HepG2 (cell line): ENCODE measurements around the gene LARP4. TPM values are rescaled to one million over a fixed set of nuclear protein-coding genes. Genes with fewer than 3 reads are reported as not detected.

Experiments
- ATAC-seq: fragments of 200-7000 bp; cut with Tn5 transposase; 3 replicates; pipeline ENCODE4 v1.9.1; 2020; ENCODE audit warnings: mild to moderate bottlenecking, moderate library complexity
- BruUV-seq: library from RNA; stranded (reverse); fragments of 400-500 nt; replicated peaks from 2 replicates; lab custom pipeline; 2021; lab: Mats Ljungman, UMichigan
- CTCF ChIA-PET: fragments of 300-600 bp; formaldehyde crosslinking; extraction: SDS; loops from one replicate; lab custom pipeline; 2021; ENCODE audit warnings: low total read pairs, inconsistent platforms, low intra/inter-chr PET ratio; lab: Yijun Ruan, JAX
- POLR2A ChIA-PET: fragments of 350-600 bp; sonication (Branson Sonifier 250); formaldehyde crosslinking; loops from one replicate; lab custom pipeline; 2020; ENCODE audit warnings: antibody characterized with exemption, inconsistent platforms; lab: Yijun Ruan, JAX
- DNase-seq: peaks from one replicate; pipeline ENCODE4 v3.0.0-alpha.2; 2015; ENCODE audit warnings: low spot score
- FAIRE-seq: peaks from 3 replicates; lab custom pipeline; 2011; peaks lifted over from hg19 to GRCh38; lab: Jason Lieb, UNC
- H2AFZ ChIP-seq: one replicate; pipeline ENCODE4 v1.6.1; 2011; ENCODE audit warnings: low read length, inconsistent platforms
- H3K27ac ChIP-seq: fragments of 300-600 bp; 3 replicates; pipeline ENCODE4 v1.8.0; 2011; ENCODE audit warnings: mixed run types, mild to moderate bottlenecking, mixed read lengths, low read length, inconsistent platforms; ENCODE audit not compliant: insufficient read depth; ENCODE audit errors: extremely low read length
- H3K27me3 ChIP-seq, 2 experiments: fragments of 200-600 bp in 1 of 2; 2 replicates in 1 of 2; 3 replicates in 1 of 2; pipeline versions ENCODE4 v1.6.0 to v1.8.0; 2011; ENCODE audit warnings: low read length in 2 of 2, mild to moderate bottlenecking in 2 of 2, moderate library complexity in 2 of 2, inconsistent platforms in 1 of 2; ENCODE audit not compliant: insufficient read depth in 2 of 2, control insufficient read depth in 1 of 2
- H3K36me3 ChIP-seq, 2 experiments: fragments of 200-600 bp in 1 of 2; replicated peaks in 1 of 2; 2 replicates in 1 of 2; 3 replicates in 1 of 2; pipeline versions ENCODE4 v1.5.1 to v1.8.0; 2011; ENCODE audit warnings: low read length in 2 of 2, inconsistent platforms in 1 of 2; ENCODE audit not compliant: insufficient read depth in 2 of 2, control insufficient read depth in 1 of 2
- H3K4me1 ChIP-seq: 2 replicates; pipeline ENCODE4 v1.5.1; 2012; ENCODE audit warnings: low read length, inconsistent platforms; ENCODE audit not compliant: insufficient read depth
- H3K4me2 ChIP-seq: 2 replicates; pipeline ENCODE4 v1.6.0; 2011; ENCODE audit warnings: low read depth, low read length, inconsistent platforms
- H3K4me3 ChIP-seq, 3 experiments: fragments of 200-600 bp in 1 of 3; sonication (generic), shearing (Covaris generic) in 1 of 3; replicated peaks in 1 of 3; 2 replicates each; pipeline ENCODE4 v1.5.1; 2011 to 2016; ENCODE audit warnings: low read length in 3 of 3, inconsistent platforms in 2 of 3, low read depth in 2 of 3, mild to moderate bottlenecking in 2 of 3, control low read depth in 1 of 3, mixed read lengths in 1 of 3; ENCODE audit not compliant: insufficient read depth in 1 of 3
- H3K79me2 ChIP-seq: one replicate; pipeline ENCODE4 v1.6.1; 2011; ENCODE audit warnings: low read length, inconsistent platforms; ENCODE audit not compliant: insufficient read depth
- H3K9ac ChIP-seq: 2 replicates; pipeline ENCODE4 v1.6.0; 2011; ENCODE audit warnings: mild to moderate bottlenecking, low read depth, low read length, inconsistent platforms; ENCODE audit not compliant: insufficient read depth
- H3K9me3 ChIP-seq: 2 replicates; pipeline ENCODE4 v1.5.1; 2012; ENCODE audit warnings: mild to moderate bottlenecking, low read length
- H4K20me1 ChIP-seq: 2 replicates; pipeline ENCODE4 v1.6.0; 2011; ENCODE audit warnings: inconsistent platforms, mild to moderate bottlenecking, low read length, moderate library complexity; ENCODE audit not compliant: insufficient read depth
- CHD4 ChIP-seq: fragments of 200-600 bp; sonication (generic); IDR thresholded peaks from 2 replicates; pipeline ENCODE4 v1.7.0; 2017; ENCODE audit warnings: mild to moderate bottlenecking, low read length, borderline replicate concordance
- FOXA3 ChIP-seq: IDR thresholded peaks from 2 replicates; pipeline ENCODE4 v1.6.1; 2016; ENCODE audit warnings: missing genetic modification reagents, missing compliant biosample characterization
- GLI4 ChIP-seq: sonication (generic); formaldehyde crosslinking; IDR thresholded peaks from 2 replicates; pipeline ENCODE4 v1.5.1; 2020; ENCODE audit warnings: missing genetic modification reagents, mild to moderate bottlenecking, moderate library complexity, borderline replicate concordance
- NBN ChIP-seq: fragments of 450-650 bp; conservative IDR thresholded peaks from 2 replicates; pipeline ENCODE4 v1.6.1; 2017
- PPARG ChIP-seq: conservative IDR thresholded peaks from 2 replicates; pipeline ENCODE4 v1.6.1; 2016; ENCODE audit warnings: missing biosample characterization, missing genetic modification reagents
- ZNF124 ChIP-seq: sonication (generic); formaldehyde crosslinking; IDR thresholded peaks from 2 replicates; pipeline ENCODE4 v1.4.0; 2020; ENCODE audit warnings: missing genetic modification reagents
- ZNF367 ChIP-seq: sonication (generic); formaldehyde crosslinking; IDR thresholded peaks from 2 replicates; pipeline ENCODE4 v1.4.0; 2020; ENCODE audit warnings: missing genetic modification reagents, borderline replicate concordance
- ZNF629 ChIP-seq: sonication (generic); formaldehyde crosslinking; conservative IDR thresholded peaks from 2 replicates; pipeline ENCODE4 v1.5.0; 2020; ENCODE audit warnings: missing genetic modification reagents
- ZNF720 ChIP-seq: sonication (generic); formaldehyde crosslinking; IDR thresholded peaks from 2 replicates; pipeline ENCODE4 v1.4.0; 2020; ENCODE audit warnings: missing genetic modification reagents
- WGBS: methylation state at CpG from one replicate; pipeline ENCODE4 v1.1.6; 2017; ENCODE audit warnings: low lambda C conversion rate; 5-methylcytosine and 5-hydroxymethylcytosine counted together
- in situ Hi-C: cut with HindIII; loops from 2 replicates; pipeline ENCODE4 v1.10.0; 2017; ENCODE audit warnings: low pct_unique_long_range_greater_than_20kb; ENCODE audit not compliant: extremely low pct_ligation_motif_present
- intact Hi-C: fragments of 100-400 bp; cut with micrococcal nuclease; formaldehyde crosslinking; loops from one replicate; pipeline ENCODE4 v1.10.0; 2022; ENCODE audit not compliant: unreplicated experiment
- polyA plus RNA-seq, 8 experiments: library from polyadenylated mRNA; depleted of rRNA in 3 of 8; stranded (reverse) in 7 of 8; unstranded in 1 of 8; fragments of >200 nt; fragmentation: Illumina TruSeq in 4 of 8; extraction: Trizol in 4 of 8; gene quantifications; 2 replicates each; pipeline versions ENCODE4 v1.2.1 to v1.2.3, GENCODE V29; 2011 to 2016; ENCODE audit warnings: low read depth in 4 of 8, missing spikeins in 1 of 8, mixed read lengths in 1 of 8; ENCODE audit not compliant: insufficient read depth in 1 of 8
- total RNA-seq, 5 experiments: library from RNA; depleted of rRNA; stranded (reverse); fragments of >200 nt; fragmentation: Illumina TruSeq; extraction: Trizol; gene quantifications; 2 replicates each; pipeline ENCODE4 v1.2.3, GENCODE V29; 2016; ENCODE audit warnings: low read depth in 1 of 5

The LARP4 gene
- total and polyA plus RNA-seq, 2 of the 13 experiments (the other 11 are each of a cell fraction or from before 2014, with no cell fraction given) = 16.4 to 42.7 TPM

- FAIRE-seq (no peak), ATAC-seq (no peak)
- TF ChIP-seq FOXA3 = no peak
- TF ChIP-seq ZNF720 (CRISPR knock-in tag) = no peak
- TF ChIP-seq ZNF629 (CRISPR knock-in tag) = no peak
- no peak for TF ChIP-seq ZNF124 (CRISPR knock-in tag)
- no peak for TF ChIP-seq NBN
- TF ChIP-seq CHD4 = no peak
- TF ChIP-seq, all 625 proteins: peak for 0
- H3K4me1 ChIP-seq = peaks cover 26% of the 10 kb centered on the region
- WGBS = 89% methylated on average over 4 of the region's 4 CpGs
- no TSS peak for BruUV-seq
- no peaks in the 10 kb centered on the region for H3K36me3 ChIP-seq
- CTCF ChIA-PET = no interaction called here
- H3K9ac ChIP-seq = no peak overlapping the region
- POLR2A ChIA-PET = no interaction called here
- intact Hi-C loops (loop anchor here (1.0 kb wide), 1 partner anchor 24 kb away; no protein-coding TSS in a partner anchor), in situ Hi-C loops (no loop called here)
- no peak overlapping the region for H2AFZ ChIP-seq
- no peaks in the 10 kb centered on the region for H3K79me2 ChIP-seq
- no peaks in the 10 kb centered on the region for H4K20me1 ChIP-seq
- no peak overlapping the region for H3K4me3 ChIP-seq
- no peak overlapping the region for H3K4me2 ChIP-seq
- H3K9me3 ChIP-seq = no peaks in the 10 kb centered on the region
- DNase-seq = no peak
- H3K27ac ChIP-seq = no peak overlapping the region
- H3K27me3 ChIP-seq = no peaks in the 10 kb centered on the region
Measured at GRCh38 chr12:50355365-50355764, 45.3 kb upstream of the LARP4 start.

GRCh38 chr12:50362671-50363070, 38.0 kb upstream of the LARP4 start:
- WGBS = 82% methylated on average over 4 of the region's 4 CpGs
- POLR2A ChIA-PET = no interaction called here
- ATAC-seq = no peak

More at GRCh38 chr12:50362671-50363070, 38.0 kb upstream of the LARP4 start:
- Histone ChIP-seq H2AFZ (no peak overlapping the region), H3K4me2 (no peak overlapping the region), H3K79me2 (no peaks in the 10 kb centered on the region), H3K9me3 (no peaks in the 10 kb centered on the region), H3K4me1 (no peaks in the 10 kb centered on the region), H3K4me3 (no peak overlapping the region), H3K9ac (no peak overlapping the region), H3K27me3 (no peaks in the 10 kb centered on the region), H4K20me1 (no peaks in the 10 kb centered on the region), H3K36me3 (no peaks in the 10 kb centered on the region), H3K27ac (no peak overlapping the region)
- TF ChIP-seq ZNF367 (CRISPR knock-in tag) (no peak), GLI4 (no peak), PPARG (CRISPR knock-in tag) (no peak)
- intact Hi-C loops (no loop called here), in situ Hi-C loops (no loop called here)
- FAIRE-seq (no peak), DNase-seq (no peak)
- BruUV-seq = no TSS peak
- CTCF ChIA-PET = no interaction called here
